DOHH2 (cell line): ENCODE results near the gene OR7C2.
"Not testable (repeated sequence)": the region's sequence is repeated elsewhere in the genome, so short reads cannot be mapped to it uniquely, and the experiment has no call there.

Experiments
- H3F3A ChIP-seq: fragments of 200-600 bp; sonication (generic), shearing (Covaris generic); 2 replicates; pipeline ENCODE4 v1.6.0; 2016; ENCODE audit warnings: antibody characterized with exemption, mild to moderate bottlenecking; ENCODE audit not compliant: control insufficient read depth, insufficient read depth
- H3K27ac ChIP-seq: fragments of 200-600 bp; sonication (generic); 2 replicates; pipeline ENCODE4 v1.5.1; 2014; ENCODE audit warnings: low read depth, mild to moderate bottlenecking, low read length, moderate library complexity
- H3K27me3 ChIP-seq: fragments of 200-600 bp; sonication (generic); 2 replicates; pipeline ENCODE4 v1.6.1; 2014; ENCODE audit warnings: mild to moderate bottlenecking, low read length, mixed read lengths; ENCODE audit not compliant: control insufficient read depth
- H3K36me3 ChIP-seq: fragments of 200-600 bp; sonication (generic); 2 replicates; pipeline ENCODE4 v1.6.1; 2014; ENCODE audit warnings: mild to moderate bottlenecking, low read length, moderate library complexity, mixed read lengths; ENCODE audit not compliant: control insufficient read depth
- H3K4me1 ChIP-seq: fragments of 200-600 bp; sonication (generic); 2 replicates; pipeline ENCODE4 v1.6.1; 2014; ENCODE audit warnings: mild to moderate bottlenecking, low read length, mixed read lengths; ENCODE audit not compliant: control insufficient read depth
- H3K4me2 ChIP-seq: fragments of 200-600 bp; sonication (generic); 2 replicates; pipeline ENCODE4 v1.6.0; 2014; ENCODE audit warnings: mild to moderate bottlenecking, low read length, moderate library complexity
- H3K4me3 ChIP-seq: fragments of 200-600 bp; sonication (generic); 2 replicates; pipeline ENCODE4 v1.5.1; 2014; ENCODE audit warnings: mild to moderate bottlenecking, low read length, mixed read lengths
- H3K79me2 ChIP-seq: fragments of 200-600 bp; sonication (generic); 2 replicates; pipeline ENCODE4 v1.6.1; 2014; ENCODE audit warnings: mild to moderate bottlenecking, low read length, mixed read lengths; ENCODE audit not compliant: control insufficient read depth
- H3K9me2 ChIP-seq: fragments of 200-600 bp; sonication (generic); replicated peaks from 2 replicates; pipeline ENCODE4 v1.6.1; 2014; ENCODE audit warnings: mild to moderate bottlenecking, low read length, mixed read lengths; ENCODE audit not compliant: control insufficient read depth
- H3K9me3 ChIP-seq: fragments of 200-600 bp; sonication (generic); 2 replicates; pipeline ENCODE4 v1.6.1; 2014; ENCODE audit warnings: antibody characterized with exemption, low read length, mixed read lengths; ENCODE audit not compliant: control insufficient read depth, insufficient read depth
- H4K20me1 ChIP-seq: fragments of 200-600 bp; sonication (generic); 2 replicates; pipeline ENCODE4 v1.6.0; 2014; ENCODE audit warnings: low read depth, mild to moderate bottlenecking, antibody characterized with exemption, low read length, moderate library complexity; ENCODE audit not compliant: control insufficient read depth, insufficient read depth
- CTCF ChIP-seq: fragments of 200-600 bp; sonication (generic); IDR thresholded peaks from one replicate; pipeline ENCODE4 v1.5.1; 2014; ENCODE audit warnings: antibody characterized with exemption, mild to moderate bottlenecking, low read depth, low read length; ENCODE audit not compliant: poor library complexity, severe bottlenecking
- EZH2phosphoT487 ChIP-seq: fragments of 200-600 bp; sonication (generic); IDR thresholded peaks from 2 replicates; pipeline ENCODE4 v1.6.1; 2017; ENCODE audit warnings: borderline replicate concordance, mild to moderate bottlenecking, antibody characterized with exemption, low read length, moderate library complexity, mixed read lengths

The OR7C2 gene

GRCh38 chr19:14944456-14944855 is 3.2 kb downstream of the OR7C2 start:
- Histone ChIP-seq H3K79me2 (no peaks in the 10 kb centered on the region), H3F3A (no peaks in the 10 kb centered on the region), H3K9me2 (no peaks in the 10 kb centered on the region), H4K20me1 (no peaks in the 10 kb centered on the region), H3K4me2 (no peak overlapping the region), H3K36me3 (no peaks in the 10 kb centered on the region), H3K27me3 (peaks cover 6% of the 10 kb centered on the region; the same call in 1 of the 2 replicates), H3K27ac (no peak overlapping the region), H3K4me1 (no peaks in the 10 kb centered on the region), H3K9me3 (no peaks in the 10 kb centered on the region), H3K4me3 (no peak overlapping the region)
- TF ChIP-seq CTCF: no peak
- no peak for TF ChIP-seq EZH2phosphoT487

GRCh38 chr19:14949413-14949812 is 8.1 kb downstream of the OR7C2 start:
- H3K27ac ChIP-seq, H3K4me3 ChIP-seq, H3K36me3 ChIP-seq, H3K27me3 ChIP-seq, H3K9me2 ChIP-seq, H3K79me2 ChIP-seq, H3K4me2 ChIP-seq, H4K20me1 ChIP-seq, H3K9me3 ChIP-seq, H3K4me1 ChIP-seq, H3F3A ChIP-seq: not testable (repeated sequence)

DNA sequence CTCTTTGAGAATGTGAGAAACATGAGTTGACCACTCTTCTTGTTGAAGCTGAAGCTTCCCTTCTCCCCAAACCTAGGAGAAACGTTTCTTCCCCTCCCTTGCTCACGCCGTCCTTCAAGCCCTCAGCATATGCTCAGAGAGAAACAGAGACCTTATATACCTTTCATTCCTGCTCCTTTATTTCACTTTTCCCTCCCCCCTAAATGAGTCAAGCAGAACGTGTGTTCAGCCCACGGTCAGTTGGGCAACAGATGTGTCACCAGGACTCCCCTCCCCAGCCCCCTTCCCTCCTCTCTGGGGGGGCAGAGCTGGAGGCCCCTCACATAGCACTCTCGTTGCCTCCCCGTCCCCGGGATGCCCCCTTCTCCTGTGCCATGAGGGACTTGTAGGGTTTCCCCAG is 8.6 kb downstream of the OR7C2 start:
- Histone ChIP-seq H3K4me1 (no peaks in the 10 kb centered on the region), H3F3A (no peaks in the 10 kb centered on the region), H3K4me2 (no peak overlapping the region), H4K20me1 (no peaks in the 10 kb centered on the region), H3K27ac (no peak overlapping the region), H3K9me3 (no peaks in the 10 kb centered on the region), H3K27me3 (no peaks in the 10 kb centered on the region), H3K79me2 (no peaks in the 10 kb centered on the region), H3K4me3 (no peak overlapping the region), H3K9me2 (no peaks in the 10 kb centered on the region), H3K36me3 (no peaks in the 10 kb centered on the region)
- TF ChIP-seq EZH2phosphoT487 (no peak), CTCF (no peak)

- H3K36me3 ChIP-seq: no peaks in the 10 kb centered on the region
- H3F3A ChIP-seq: no peaks in the 10 kb centered on the region
- TF ChIP-seq EZH2phosphoT487 (no peak), CTCF (no peak)
- H3K27ac ChIP-seq: no peak overlapping the region
- H3K4me1 ChIP-seq: no peaks in the 10 kb centered on the region
- no peak overlapping the region for H3K4me3 ChIP-seq
- H3K9me2 ChIP-seq: no peaks in the 10 kb centered on the region
- H3K4me2 ChIP-seq: no peak overlapping the region
- H3K79me2 ChIP-seq: no peaks in the 10 kb centered on the region
- no peaks in the 10 kb centered on the region for H3K9me3 ChIP-seq
- H4K20me1 ChIP-seq: no peaks in the 10 kb centered on the region
- no peaks in the 10 kb centered on the region for H3K27me3 ChIP-seq
These were observed 9.1 kb downstream of the OR7C2 start for GRCh38 chr19:14950421-14950820.
